GM15510 (cell line): ENCODE measurements around the gene PGM5.
"Not testable (repeated sequence)": the region's sequence is repeated elsewhere in the genome, so short reads cannot be mapped to it uniquely, and the experiment has no call there.

ENCODE experiments used
- POLR2A ChIP-seq: IDR thresholded peaks from 3 replicates; pipeline ENCODE4 v1.6.1; 2011; ENCODE audit warnings: borderline replicate concordance; ENCODE audit not compliant: insufficient read length; ENCODE audit errors: extremely low read depth

The PGM5 gene

DNA sequence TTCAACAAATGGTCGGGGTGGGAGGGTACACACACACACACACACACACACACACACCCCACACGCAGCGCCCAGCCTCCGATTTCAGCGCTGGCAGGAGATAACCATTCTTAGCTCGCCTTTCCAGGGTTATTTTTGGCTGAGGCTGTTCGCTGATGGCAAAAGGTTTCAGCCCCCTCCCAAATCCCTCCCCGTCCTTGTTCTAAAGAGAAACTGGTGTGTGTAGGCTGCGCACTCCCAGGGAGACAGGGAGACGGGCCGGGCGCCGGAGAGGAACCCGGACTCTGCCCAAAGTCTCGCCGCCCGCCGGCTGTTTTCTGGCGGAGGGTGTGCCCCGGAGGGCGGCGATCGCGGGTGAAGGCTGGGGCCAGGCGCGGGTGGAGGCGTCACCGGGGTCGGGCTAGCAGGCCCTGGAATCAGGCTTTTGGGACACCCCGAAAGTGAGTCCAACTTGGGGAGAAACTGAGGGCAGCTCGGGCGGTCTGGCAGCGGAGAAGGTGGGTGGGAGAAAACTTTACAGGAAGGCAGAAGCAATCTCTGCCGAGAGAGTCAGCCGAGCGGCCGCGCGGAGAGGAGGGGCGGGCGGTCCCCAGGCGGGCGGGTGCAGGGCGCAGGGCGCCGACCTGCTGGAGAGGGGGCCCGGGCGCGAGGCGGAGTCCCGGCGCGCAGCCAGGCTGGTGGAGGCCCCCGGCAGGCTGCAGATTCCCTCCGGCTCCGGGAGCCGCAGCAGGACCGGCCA is at the start of gene PGM5:
PGM5 (plus strand) TSS at position 232 of the 739 bp plus-strand sequence. CDS start 517 bp downstream, outside the sequence.
- not testable (repeated sequence) for TF ChIP-seq POLR2A

DNA sequence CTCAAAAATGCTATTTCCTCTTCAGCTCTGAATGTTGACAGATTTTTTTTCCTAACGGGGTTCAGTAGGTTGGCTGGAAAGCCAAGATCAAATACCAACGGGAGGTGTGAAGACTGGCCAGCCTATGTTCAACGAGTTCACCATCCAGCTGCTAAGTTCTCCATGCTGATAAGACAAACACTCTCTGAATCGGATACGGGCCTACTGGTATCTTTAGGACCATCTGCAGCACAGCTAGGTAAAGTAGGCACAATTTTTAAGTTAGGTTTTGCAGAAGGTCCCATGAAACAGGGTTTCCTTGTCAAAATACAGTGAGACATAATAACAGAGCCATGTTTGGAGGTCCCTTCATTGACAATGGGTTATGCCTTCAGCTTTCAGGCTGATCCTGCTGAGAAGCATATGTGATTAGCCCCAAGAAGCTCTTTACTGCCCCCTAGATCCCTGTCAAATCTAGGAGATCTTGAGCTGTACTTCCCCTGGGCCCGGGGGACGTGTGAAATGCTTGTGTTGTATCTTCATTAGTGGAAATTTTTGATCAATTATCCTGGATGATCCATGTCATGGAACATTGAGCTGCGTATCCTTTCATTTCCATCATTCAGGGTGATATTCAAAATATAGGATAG is 60.6 kb downstream of the PGM5 start:
- TF ChIP-seq POLR2A, result no peak

DNA sequence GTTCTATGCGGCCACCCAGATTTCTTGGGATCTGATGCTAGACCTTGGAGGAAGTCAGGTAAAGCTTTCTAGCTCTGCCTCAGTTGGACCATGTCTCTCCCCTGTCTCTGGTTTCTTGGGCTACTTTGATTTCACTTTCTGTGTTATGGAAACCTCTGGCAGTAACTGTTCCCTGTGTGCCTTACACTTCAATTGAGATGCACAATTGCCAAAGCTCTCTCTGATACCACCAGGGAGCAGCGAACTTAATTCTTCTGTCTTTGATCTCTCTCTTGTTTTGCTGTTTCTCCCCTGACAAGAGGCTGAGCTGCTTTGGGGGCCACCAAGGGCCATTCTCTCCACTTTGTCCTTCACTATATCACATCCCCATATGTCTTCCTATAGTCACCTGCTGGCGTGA is 61.4 kb downstream of the PGM5 start:
- no peak for TF ChIP-seq POLR2A

DNA sequence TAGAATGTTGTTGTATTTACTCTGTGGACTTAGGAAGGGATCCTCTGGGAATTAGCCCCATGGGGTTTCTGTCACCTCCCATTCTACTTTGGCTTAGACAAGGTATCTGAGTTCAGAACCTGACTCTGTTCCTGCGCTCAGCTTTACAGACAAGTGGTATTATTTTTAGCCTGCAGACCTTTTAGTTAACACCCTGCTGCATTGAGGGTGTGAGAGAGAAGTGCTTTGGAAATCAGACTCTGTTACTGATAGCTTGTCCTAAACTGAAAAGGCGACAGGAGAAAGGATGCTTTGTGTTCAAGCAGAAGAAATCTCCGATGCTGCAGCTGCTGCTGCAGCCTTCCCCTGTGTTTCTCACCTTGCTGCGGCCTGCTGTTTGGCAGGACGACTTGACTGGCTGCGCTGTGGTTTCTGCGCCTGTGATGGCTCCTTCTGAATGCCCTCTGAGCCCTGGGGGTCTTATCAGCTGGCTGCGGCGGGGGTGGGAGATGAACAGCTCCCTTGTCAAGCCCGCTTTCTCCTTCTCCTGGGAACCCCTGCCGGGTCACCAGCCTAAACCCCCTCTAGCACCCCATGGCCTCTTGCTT is 61.9 kb downstream of the PGM5 start:
- TF ChIP-seq POLR2A, result no peak

DNA sequence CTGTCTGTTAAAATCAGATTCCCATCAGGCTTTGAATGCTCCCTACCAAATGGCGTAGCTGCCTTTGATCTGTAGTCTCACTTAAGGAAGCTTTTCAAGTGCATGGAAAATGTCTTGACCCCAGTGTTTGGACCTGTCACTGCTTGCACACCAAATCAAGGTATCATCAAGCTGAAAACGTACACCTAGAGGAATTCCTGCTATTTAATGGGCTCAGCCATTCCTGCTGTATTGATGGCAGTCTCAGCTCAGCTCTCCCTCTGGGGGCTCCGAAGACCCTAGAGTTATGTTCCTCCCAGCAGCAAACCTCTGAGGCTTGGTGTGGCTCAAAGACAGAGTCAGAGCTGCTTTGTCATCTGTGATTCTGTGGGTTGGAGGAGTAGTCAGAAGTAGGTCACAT is 63.5 kb downstream of the PGM5 start:
- no peak for TF ChIP-seq POLR2A

DNA sequence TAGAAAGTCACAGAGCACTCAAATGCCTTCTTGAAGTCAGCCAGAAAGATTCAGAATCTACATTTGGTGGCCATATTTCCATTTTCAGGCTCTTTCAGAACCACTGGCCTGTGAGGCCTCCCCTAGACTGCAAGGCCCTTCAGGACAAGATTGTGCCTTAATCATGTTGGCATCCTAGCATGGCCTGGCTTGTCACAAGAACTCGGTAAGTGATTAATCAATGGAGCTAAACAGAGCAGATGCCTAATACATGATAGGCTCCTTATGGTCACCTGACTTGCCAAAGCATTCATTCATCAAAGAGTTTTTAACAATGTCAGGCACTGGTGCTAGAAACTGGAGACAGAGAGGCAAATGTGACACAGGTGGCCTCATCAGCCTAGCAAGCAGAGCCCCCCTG is 70.3 kb downstream of the PGM5 start:
- TF ChIP-seq POLR2A, result no peak

DNA sequence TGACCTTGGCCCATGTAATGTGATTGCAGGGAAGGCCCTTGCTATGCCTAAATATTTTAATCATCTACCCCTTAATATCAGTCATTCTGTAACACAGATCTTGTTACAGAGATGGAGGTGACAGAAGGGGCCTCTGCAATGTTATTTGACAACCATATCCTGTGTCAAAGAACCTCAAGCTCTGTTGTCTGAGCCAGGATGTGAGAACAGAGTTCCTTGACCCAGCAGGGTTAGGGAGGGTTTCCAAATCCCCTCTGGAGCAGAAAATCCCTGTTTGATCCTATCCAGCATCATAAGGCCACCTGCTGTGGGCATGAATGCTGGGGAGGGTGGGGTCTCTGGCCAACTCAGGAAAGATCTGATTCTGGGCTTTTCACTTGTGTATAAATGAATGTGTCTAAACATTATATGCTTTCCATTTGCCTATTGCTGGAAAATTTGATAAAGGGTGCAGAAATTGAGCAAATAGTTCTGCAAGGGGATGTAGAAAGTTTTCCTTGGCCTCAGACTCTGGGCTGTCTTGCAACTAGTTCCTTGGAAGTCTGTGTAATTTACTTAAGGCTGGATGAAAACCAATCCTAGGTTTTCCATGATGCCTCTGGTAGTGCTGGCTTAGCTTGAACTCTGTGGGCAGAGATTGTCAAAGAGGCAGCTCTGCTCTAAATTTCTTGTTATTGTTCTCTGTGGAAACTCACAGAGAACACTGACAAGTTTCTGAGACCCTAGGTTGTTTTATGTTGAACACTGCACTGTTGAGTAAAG is 71.0 kb downstream of the PGM5 start:
- no peak for TF ChIP-seq POLR2A

DNA sequence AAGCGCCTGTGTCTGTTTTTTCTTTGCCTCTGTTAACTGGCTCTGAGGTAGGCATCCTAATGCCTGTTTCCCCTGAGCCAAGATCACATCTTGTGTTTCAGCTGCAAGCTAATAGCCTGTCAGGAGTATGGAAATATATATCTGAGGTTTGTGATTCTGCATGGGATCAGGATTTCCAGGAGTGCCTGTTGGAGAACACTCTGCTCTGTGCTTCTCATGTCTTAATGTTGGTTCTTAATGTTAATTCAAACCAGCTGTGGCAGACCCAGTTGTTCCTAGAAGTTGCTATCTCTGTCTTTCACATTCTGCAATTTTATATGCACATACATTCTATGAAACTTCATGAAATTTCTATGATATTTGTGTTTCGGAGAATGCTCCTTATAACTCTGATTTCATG is 72.1 kb downstream of the PGM5 start:
- no peak for TF ChIP-seq POLR2A

DNA sequence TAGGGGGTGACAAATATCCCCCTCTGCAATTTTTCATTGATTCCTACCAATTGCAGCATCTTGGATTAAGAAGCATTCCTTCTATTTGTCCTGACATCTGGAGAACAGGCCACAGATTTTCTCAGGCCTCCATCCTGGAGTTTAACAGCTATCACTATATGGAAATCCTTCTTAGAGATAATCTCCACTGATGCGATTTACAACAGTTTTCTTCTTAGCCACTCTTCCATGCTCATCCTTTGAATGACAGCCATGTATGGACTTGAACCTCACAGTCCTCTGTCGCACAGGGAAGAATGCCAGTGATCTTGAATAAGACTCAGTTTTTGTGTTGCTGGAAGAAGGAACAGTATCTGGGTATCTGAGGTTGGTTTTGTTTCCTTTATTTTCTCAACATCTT is 73.2 kb downstream of the PGM5 start:
- no peak for TF ChIP-seq POLR2A

DNA sequence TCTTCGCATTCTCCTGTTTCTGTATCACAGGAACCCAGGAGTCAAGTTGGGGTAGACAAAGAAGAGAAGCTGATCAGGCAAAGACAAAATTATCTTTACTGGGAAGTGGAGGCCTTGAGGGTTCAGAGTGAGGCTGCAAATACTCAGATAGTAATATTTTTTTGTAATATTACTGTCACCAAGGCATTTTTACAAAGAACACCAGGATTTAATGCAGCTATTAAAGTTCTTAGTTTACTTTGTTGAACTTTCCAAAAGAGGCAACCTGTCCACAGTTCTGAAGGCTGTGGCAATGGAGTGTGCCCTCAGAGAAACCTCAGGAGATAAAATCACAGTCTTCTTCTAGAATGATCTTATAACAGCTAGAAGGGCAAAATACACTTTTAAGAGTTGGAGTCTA is 74.9 kb downstream of the PGM5 start:
- no peak for TF ChIP-seq POLR2A

DNA sequence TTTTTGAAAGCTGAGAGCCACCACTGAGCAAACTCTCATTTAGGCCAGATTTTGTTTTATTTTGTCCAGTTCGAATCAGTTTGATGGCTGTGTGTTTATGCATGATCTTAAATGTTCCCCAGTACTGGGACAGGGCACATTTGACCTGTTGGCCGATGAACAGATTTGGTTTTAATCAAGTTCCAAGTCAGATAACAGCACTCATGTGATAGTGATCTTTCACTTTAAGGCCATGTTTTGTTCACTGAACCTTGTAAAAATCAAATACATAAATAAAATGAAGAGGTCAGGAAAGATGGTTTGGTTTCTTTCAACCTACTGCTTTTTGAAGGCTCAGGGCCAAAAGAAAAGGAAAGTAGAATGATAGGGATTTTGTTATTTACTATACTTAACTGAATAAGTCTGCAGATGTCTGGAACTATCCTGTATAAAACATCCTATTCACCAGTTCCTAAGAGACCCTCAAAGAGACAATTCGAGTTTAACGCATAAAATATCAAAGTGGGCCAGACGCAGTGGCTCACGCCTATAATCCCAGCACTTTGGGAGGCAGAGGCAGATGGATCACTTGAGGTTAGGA is 77.2 kb downstream of the PGM5 start:
- TF ChIP-seq POLR2A, result no peak

DNA sequence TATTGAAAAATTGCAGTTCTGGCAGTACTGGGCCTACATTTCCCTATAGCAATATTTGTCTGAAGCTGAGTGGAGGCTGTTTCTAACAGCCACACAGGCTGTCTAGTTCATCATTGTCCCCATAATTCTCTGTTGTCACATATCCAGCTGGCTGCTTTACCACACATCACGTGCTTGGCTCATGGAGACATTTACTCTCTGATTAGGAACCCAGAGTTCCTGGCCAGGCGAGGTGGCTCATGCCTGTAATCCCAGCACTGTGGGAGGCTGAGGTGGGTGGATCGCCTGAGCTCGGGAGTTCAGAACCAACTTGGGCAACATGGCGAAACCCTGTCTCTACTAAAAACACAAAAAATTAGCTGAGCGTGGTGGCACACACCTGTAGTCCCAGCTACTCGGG is 81.4 kb downstream of the PGM5 start:
- no peak for TF ChIP-seq POLR2A

DNA sequence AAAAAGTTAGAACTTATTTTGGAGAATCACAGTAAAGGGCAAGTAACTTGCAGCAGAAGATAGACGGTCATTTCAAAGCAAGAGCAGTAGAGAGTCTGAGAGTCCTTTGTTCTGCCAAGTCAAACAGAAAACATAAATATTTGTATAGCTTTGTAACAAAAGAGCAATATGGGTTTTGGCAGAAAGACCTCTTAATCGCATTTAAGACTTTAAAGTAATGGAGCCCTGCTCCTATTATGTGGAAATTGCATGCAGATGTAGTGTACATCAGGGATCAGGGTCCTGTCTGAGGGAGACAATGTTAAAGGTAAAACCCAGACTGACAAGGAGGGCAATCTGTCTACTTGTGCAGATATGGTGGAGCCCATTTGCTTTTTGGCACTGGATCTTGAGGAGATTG is 87.2 kb downstream of the PGM5 start:
- no peak for TF ChIP-seq POLR2A

DNA sequence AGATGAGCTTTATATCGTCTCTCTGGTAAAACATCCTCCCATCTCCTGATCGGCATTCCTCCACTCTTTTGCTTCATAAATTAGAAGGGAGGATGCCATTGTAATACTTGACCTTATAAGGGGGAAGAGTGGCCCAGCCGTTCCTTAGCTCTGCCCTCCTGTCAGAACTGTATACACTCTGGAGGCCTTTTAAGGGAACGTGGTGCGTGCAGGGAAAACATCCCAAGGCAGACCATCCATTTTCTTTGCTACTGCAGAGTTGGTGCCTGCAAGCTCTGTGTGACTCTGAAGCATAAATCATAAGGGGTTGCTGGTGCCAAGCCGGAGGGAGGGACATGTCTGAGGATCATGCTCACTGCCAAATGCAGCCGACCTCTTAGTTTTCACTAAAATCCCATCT is 90.4 kb downstream of the PGM5 start:
- no peak for TF ChIP-seq POLR2A

DNA sequence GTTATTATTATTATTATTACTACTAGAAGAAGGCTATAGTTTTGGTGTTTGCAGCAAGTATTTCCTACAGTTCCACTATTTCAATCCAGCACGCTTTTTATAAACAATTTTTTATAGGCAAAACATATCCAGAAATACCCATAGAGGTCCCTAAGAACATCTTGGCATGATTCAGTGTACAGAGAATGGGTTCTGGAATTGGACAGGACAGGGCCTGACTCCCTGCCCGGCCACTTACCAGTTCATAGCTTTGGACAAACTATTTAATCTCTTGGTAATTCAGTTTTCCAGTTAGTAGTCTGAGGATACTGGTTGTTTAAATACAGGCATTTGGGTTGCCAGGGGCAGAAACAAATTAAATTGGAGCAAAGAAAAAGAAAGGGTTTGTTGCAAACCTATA is 91.2 kb downstream of the PGM5 start:
- TF ChIP-seq POLR2A, result no peak
